Measurements from ENCODE around the gene WT1. TPM values are rescaled to one million over a fixed set of nuclear protein-coding genes. Genes with fewer than 3 reads are reported as not detected.

WT1 gene
- total RNA-seq, 4 donors from 2014 or later = not detected

- no peak for TF ChIP-seq POLR2A (IDR thresholded peaks at IDR 0.05)
- TF ChIP-seq, protein P1, sequence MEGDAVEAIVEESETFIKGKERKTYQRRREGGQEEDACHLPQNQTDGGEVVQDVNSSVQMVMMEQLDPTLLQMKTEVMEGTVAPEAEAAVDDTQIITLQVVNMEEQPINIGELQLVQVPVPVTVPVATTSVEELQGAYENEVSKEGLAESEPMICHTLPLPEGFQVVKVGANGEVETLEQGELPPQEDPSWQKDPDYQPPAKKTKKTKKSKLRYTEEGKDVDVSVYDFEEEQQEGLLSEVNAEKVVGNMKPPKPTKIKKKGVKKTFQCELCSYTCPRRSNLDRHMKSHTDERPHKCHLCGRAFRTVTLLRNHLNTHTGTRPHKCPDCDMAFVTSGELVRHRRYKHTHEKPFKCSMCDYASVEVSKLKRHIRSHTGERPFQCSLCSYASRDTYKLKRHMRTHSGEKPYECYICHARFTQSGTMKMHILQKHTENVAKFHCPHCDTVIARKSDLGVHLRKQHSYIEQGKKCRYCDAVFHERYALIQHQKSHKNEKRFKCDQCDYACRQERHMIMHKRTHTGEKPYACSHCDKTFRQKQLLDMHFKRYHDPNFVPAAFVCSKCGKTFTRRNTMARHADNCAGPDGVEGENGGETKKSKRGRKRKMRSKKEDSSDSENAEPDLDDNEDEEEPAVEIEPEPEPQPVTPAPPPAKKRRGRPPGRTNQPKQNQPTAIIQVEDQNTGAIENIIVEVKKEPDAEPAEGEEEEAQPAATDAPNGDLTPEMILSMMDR (IDR thresholded peaks at IDR 0.05 in 4 of 5, conservative IDR thresholded peaks at IDR 0.05 in 1 of 5) = no peak
- no peaks in the 10 kb centered on the region for H3K4me1 ChIP-seq
- H3K27ac ChIP-seq = no peak overlapping the region
- H3K27me3 ChIP-seq = no peaks in the 10 kb centered on the region
- H3K4me3 ChIP-seq = no peak overlapping the region
- no peaks in the 10 kb centered on the region for H3K9me3 ChIP-seq
- DNase-seq (no peak), ATAC-seq (no peak)
- H3K36me3 ChIP-seq = no peaks in the 10 kb centered on the region
- intact Hi-C loops (cut with DNase I; ENCODE audit: low total_unique reads) = no loop called here
- in situ Hi-C loops (cut with MboI; ENCODE audit: low sequenced_read_pairs in 4 of 4) = no loop called here
Measured at GRCh38 chr11:32462011-32462690, 26.8 kb upstream of the WT1 start.

DNA sequence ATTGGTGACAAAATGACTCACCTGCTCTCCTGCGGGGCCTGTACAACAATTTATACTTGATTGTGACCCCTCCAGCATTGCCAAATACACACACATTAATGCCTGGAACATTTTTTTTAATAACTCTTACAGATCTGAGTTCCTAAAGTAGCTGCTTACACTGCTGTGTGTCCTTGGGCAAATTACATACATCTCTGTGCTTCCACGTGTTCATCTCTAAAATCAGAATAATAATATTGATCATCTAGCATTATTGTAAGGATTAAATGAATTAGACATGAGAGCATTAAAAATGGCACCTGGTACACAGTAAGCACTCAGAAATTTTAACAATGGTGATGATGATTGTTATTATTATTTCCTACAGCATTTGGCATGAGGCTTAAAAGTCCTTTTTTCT is 21.5 kb upstream of the WT1 start:
- TF ChIP-seq, protein P1 (IDR thresholded peaks at IDR 0.05 in 4 of 5, conservative IDR thresholded peaks at IDR 0.05 in 1 of 5) = no peak
- TF ChIP-seq POLR2A (IDR thresholded peaks at IDR 0.05) = no peak
- no peaks in the 10 kb centered on the region for H3K4me1 ChIP-seq
- intact Hi-C loops (cut with DNase I; ENCODE audit: low total_unique reads) = no loop called here
- no peaks in the 10 kb centered on the region for H3K36me3 ChIP-seq
- DNase-seq (no peak), ATAC-seq (no peak)
- H3K27me3 ChIP-seq = no peaks in the 10 kb centered on the region
- no peaks in the 10 kb centered on the region for H3K9me3 ChIP-seq
- H3K4me3 ChIP-seq = no peak overlapping the region
- H3K27ac ChIP-seq = no peak overlapping the region
- in situ Hi-C loops (cut with MboI; ENCODE audit: low sequenced_read_pairs in 4 of 4) = no loop called here

GRCh38 chr11:32454993-32455392 is 19.7 kb upstream of the WT1 start:
- Histone ChIP-seq H3K4me3 (no peak overlapping the region), H3K9me3 (no peaks in the 10 kb centered on the region), H3K4me1 (no peaks in the 10 kb centered on the region), H3K27me3 (no peaks in the 10 kb centered on the region), H3K27ac (no peak overlapping the region), H3K36me3 (no peaks in the 10 kb centered on the region)
- ATAC-seq = no peak
- TF ChIP-seq POLR2A (IDR thresholded peaks at IDR 0.05) = no peak
- TF ChIP-seq, protein P1 (IDR thresholded peaks at IDR 0.05 in 4 of 5, conservative IDR thresholded peaks at IDR 0.05 in 1 of 5) = no peak
- no peak for DNase-seq
- intact Hi-C loops (cut with DNase I; ENCODE audit: low total_unique reads) (no loop called here), in situ Hi-C loops (cut with MboI; ENCODE audit: low sequenced_read_pairs in 4 of 4) (no loop called here)

- H3K27ac ChIP-seq = no peak overlapping the region
- H3K4me1 ChIP-seq = no peaks in the 10 kb centered on the region
- no peak for DNase-seq
- intact Hi-C loops (cut with DNase I; ENCODE audit: low total_unique reads) (no loop called here), in situ Hi-C loops (cut with MboI; ENCODE audit: low sequenced_read_pairs in 4 of 4) (no loop called here)
- H3K9me3 ChIP-seq = no peaks in the 10 kb centered on the region
- H3K27me3 ChIP-seq = no peaks in the 10 kb centered on the region
- H3K36me3 ChIP-seq = no peaks in the 10 kb centered on the region
- H3K4me3 ChIP-seq = no peak overlapping the region
- TF ChIP-seq POLR2A (IDR thresholded peaks at IDR 0.05) = no peak
- TF ChIP-seq, protein P1 (IDR thresholded peaks at IDR 0.05 in 4 of 5, conservative IDR thresholded peaks at IDR 0.05 in 1 of 5) = no peak
- no peak for ATAC-seq
Measured at GRCh38 chr11:32451808-32452207, 16.5 kb upstream of the WT1 start.

DNA sequence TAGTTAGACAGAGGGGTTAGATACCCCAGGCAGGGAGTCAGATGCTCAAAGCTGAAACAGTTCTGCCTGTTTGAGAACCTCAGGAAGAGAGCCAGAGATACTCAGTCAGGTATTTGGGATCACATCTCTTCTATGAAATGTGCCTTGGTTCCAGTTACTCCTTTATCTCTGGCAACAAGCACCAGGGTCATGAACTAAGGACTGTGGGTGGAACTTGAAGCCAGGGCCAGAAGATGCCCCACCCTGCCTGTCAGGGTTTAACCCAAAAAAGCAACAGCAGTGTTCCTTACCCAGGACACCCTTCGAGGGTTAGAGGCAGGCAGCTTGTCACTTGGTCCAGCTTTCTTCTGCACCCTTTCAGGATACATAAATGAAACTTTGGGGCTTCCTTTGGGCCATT is 15.0 kb upstream of the WT1 start:
- intact Hi-C loops (cut with DNase I; ENCODE audit: low total_unique reads) (no loop called here), in situ Hi-C loops (cut with MboI; ENCODE audit: low sequenced_read_pairs in 4 of 4) (no loop called here)
- Histone ChIP-seq H3K27me3 (no peaks in the 10 kb centered on the region), H3K27ac (no peak overlapping the region), H3K36me3 (no peaks in the 10 kb centered on the region), H3K4me1 (no peaks in the 10 kb centered on the region), H3K9me3 (no peaks in the 10 kb centered on the region), H3K4me3 (no peak overlapping the region)
- TF ChIP-seq, protein P1 (IDR thresholded peaks at IDR 0.05 in 4 of 5, conservative IDR thresholded peaks at IDR 0.05 in 1 of 5) = no peak
- no peak for TF ChIP-seq POLR2A (IDR thresholded peaks at IDR 0.05)
- ATAC-seq = no peak
- DNase-seq = no peak

Measured in gastrocnemius medialis (tissue), 4 donors.